GM18508 (cell line): Measurements from ENCODE around the gene MAML1.
"Not testable (repeated sequence)": the region's sequence is repeated elsewhere in the genome, so short reads cannot be mapped to it uniquely, and the experiment has no call there.

Source experiments
- ATAC-seq: cut with Tn5 transposase; IDR thresholded peaks from one replicate; pipeline ENCODE4 v1.9.1; 2021; ENCODE audit warnings: moderate number of reproducible peaks; ENCODE audit not compliant: insufficient read depth, unreplicated experiment

MAML1 gene, protein sequence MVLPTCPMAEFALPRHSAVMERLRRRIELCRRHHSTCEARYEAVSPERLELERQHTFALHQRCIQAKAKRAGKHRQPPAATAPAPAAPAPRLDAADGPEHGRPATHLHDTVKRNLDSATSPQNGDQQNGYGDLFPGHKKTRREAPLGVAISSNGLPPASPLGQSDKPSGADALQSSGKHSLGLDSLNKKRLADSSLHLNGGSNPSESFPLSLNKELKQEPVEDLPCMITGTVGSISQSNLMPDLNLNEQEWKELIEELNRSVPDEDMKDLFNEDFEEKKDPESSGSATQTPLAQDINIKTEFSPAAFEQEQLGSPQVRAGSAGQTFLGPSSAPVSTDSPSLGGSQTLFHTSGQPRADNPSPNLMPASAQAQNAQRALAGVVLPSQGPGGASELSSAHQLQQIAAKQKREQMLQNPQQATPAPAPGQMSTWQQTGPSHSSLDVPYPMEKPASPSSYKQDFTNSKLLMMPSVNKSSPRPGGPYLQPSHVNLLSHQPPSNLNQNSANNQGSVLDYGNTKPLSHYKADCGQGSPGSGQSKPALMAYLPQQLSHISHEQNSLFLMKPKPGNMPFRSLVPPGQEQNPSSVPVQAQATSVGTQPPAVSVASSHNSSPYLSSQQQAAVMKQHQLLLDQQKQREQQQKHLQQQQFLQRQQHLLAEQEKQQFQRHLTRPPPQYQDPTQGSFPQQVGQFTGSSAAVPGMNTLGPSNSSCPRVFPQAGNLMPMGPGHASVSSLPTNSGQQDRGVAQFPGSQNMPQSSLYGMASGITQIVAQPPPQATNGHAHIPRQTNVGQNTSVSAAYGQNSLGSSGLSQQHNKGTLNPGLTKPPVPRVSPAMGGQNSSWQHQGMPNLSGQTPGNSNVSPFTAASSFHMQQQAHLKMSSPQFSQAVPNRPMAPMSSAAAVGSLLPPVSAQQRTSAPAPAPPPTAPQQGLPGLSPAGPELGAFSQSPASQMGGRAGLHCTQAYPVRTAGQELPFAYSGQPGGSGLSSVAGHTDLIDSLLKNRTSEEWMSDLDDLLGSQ

DNA sequence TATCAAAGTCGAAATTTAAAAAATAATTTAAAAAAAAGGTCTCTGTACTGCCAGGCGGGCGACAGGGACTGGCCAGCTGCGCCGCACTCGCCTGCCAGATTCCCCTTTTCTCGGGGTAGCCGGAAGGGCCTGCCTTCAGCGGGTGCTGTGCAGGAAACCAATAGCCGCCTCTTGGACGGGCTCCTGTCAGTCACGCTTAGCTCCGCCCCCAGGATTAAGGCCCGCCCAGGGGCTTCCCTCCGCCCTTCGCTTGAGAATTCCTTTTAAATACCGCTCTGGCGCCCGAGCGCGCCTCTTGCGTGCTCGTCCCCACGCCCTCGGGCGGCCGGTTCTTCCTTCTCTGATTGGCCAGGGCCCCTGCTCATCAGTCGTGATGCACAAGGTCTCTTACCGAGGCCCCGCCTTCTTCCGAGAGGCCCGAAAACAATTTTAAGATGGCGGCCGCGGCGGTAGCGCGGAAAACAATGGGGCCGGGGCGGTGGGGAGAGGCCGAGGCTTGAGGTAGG is at the start of gene MAML1:
Gene MAML1, plus strand, starts transcription at position 411 of the 506 bp plus-strand sequence. CDS start 291 bp downstream, outside the sequence.
- peak; percentile 90 for ATAC-seq

DNA sequence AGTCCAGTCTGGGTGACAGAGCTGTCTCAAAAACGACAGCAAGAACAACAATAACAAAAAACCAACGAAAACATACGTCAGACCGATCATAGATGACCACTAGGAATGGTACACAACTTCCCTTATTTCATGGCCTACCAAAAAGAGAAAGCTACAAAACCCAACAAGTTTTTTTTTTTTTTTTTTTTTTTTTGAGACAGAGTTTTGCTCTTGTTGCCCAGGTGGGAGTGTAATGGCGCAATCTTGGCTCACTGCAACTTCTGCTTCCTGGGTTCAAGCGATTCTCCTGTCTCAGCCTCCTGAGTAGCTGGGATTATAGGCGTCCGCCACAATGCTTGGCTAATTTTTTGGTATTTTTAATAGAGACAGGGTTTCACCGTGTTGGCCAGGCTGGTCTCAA is 43.4 kb upstream of the MAML1 start:
- not testable (repeated sequence) for ATAC-seq

DNA sequence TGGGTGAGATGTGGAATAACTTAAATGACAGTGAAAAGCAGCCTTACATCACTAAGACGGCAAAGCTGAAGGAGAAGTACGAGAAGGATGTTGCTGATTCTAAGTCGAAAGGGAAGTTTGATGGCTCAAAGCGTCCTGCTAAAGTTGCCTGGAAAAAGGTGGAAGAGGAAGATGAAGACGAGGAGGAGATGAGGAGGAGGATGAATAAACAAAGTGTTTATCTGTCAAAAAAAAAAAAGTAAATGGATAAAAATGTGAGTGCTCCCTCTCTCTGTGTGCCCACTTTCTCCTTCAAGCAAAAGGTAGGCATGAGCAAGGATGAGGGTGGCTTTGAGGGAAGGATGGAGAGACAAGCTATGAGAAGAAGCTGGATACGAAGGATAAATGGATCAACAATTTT is 38.1 kb upstream of the MAML1 start:
- no peak for ATAC-seq

DNA sequence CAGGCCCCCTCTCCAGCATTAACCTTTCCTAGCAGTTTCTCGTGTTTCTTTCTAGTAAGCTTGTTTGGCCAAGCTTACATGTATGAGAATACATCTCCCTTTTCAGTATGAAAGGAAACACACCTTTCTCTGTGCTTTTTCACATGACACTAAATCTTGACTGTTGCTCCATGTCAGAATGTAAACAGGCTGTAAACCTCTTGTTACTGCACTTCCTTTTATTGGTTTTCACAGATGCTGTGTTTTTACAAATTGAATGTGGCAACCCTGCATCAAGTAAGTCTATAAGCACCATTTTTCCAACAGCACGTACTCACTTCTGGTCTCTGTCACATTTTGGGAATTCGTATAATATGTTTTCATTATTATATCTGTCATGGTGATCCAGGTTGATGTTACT is 36.0 kb upstream of the MAML1 start:
- ATAC-seq = no peak

DNA sequence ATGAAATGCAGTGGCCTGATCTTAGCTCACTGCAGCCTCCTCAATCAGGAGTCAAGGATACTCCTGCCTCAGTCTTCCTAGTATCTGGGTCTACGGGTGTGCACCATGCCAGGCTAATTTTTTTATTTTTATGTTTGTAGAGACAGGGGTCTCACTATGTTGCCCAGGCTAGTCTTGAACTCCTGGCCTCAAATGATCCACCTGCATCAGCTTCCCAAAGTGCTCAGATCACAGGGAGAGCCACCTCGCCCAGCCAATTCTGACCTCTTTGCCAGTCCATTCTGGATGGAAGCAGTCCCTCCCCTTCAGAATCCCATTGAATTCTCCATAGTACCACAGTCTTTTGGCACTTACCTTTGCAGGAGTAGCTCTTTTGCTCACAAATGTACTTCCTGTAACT is 35.5 kb upstream of the MAML1 start:
- no peak for ATAC-seq

DNA sequence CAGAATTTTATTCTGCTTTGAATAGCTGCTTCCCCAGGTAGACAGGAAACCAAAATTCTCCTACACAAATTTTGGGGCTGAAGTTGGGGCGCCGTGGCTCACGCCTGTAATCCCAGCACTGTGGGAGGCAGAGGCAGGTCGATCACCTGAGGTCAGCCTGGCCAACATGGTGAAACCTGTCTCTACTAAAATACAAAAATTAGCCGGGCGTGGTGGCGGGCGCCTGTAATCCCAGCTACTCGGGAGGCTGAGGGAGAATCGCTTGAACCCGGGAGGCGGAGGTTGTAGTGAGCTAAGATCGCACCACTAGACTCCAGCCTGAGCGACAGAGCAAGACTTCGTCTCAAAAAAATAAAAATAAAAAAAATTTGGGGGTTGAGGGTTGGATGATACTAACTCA is 35.1 kb upstream of the MAML1 start:
- not testable (repeated sequence) for ATAC-seq

DNA sequence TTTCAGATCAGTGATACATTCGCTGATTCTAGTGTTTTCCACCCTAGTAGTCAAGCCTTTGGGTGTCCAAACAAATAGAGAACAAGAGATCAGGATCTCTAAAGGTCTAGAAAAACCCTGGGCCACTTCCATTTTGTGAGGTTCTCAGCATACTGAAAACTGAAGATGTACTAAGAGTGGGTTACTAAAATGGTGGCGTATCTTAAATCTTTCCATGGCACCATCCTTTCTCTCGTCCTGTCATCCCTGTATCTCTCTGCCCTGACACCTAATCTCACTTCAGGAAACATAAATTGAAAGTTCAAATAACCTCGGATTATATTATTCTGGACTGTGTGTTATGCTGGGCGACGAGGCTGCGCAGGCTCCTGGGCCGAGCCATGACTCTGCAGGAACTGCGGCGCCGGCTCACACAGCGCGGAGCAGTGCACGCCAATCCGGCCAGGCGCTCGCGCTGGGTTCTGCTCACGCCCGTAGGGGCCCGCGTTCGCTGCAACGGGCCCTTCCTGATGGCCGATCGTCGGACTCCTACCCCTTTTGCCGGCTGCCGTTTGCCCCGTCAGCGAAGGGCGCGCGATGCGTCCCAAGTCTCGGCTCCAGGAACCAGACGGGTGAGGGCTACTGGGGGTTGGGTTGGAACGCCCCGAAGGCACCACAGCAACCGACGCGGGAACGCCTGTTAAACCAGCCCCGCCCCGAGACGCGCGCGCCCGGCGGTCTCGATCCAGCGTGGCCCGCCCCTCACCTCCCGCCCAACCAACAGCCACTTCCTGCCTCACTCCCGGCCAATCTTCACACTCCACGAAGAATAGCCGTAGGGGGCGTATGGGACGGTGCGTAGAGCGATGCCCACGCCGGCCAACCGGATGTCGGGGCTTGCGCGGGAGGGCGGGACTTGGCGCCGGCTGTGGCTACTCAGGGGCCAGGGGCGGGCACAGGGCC is 34.4 kb upstream of the MAML1 start:
- ATAC-seq = peak; percentile 78

DNA sequence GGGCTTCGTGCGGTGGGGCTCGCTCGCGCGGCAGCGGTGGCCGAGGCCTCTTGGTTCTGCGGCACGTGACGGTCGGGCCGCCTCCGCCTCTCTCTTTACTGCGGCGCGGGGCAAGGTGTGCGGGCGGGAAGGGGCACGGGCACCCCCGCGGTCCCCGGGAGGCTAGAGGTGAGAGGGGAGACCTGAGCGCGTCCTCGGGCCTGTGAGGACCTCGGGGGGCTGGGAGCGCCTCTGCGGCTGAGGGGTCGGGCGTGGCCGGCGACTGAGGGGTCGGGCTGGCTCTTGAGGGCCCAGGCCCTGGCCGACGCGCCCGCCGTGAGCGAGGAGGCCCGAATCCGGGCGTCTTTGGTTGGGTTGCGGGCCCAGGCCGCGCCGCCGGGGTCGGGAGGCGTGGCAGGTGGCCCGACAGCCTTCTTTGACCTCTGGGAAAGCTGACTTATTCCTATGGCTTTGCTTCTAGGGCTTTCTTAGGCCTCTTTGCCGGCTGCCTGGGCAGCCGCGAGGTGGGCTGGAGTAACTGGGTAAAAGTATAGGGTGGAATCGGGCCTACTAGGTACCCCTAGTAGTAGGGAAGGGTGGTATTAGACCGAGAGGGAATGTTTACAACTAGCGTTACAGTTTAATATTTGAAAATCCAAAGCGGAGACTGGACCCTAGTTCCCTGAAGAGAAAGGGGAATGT is 33.5 kb upstream of the MAML1 start, which contains the start of gene CANX:
Gene CANX, plus strand, starts transcription at position 33 of the 681 bp plus-strand sequence. CDS start 6,715 bp downstream, outside the sequence.
- no peak for ATAC-seq

DNA sequence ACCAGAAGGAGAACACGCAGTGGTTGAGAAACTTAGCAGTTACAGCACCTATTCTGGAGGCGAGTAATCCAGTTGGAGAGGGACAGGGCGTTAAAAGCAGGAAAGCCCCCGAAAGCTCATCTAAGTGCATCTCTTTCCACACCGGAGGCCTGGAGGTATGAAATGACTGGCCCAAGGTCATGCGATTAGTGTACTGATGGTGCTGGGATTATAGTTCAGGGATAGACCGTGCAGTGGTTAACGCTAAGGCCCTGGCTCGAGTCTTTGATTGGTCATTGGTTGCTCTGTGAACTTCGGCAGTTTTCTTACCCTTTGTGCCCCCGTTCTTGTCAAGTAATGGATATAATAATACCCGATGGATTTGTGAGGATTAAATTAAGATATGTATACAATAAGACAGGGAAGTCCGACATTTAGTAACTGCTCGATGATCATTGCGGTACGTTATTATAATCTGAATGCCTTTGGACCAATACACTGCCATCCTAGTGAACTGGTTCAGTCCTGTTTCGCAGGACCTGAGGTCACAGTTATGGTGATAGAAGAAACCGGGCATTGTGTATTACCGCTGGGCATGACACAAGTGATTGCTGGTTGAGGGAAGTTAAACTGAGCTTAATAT is 32.9 kb upstream of the MAML1 start:
- ATAC-seq = no peak

DNA sequence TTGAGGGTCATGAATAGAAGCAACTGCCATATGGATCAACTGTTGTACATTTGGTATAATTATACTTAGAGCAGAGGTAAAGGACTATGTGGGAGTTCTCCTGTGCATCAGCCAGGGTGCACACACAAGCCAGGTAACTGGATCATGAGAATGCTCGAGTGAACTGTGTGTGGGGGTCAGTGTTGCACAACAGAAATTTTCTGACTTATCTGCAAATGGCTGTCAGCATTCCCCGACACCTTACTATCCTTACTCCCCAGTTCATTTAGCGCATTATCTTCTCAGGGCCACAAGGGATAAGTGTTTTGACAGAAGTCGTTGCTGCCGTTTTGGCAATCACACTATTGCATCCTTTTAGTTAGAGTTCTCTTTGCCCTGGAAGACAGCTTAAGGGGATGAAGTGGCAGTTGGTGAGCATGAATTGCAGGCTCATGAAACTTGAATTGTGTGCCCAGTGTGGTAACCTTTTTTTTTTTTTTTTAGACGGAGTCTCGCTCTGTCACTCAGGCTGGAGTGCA is 32.2 kb upstream of the MAML1 start:
- no peak for ATAC-seq

DNA sequence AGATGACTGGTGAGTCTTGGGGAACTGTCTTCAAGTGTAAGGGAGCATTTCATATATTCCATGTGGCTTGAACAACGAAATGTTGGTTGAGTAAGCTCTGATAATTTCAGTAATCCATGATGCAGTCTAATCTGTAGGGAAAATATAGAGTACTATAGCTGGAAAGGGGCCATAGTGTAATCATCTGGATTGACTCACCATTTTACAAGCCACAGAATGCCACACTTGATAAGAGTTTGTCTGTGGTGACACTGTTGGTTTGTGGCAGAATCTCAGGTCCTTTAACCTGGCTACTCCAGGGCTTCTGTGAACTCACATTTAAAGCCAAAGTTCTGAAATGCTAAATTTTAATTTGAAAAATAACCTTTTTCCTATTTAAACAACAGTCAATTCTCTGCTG is 16.3 kb upstream of the MAML1 start:
- ATAC-seq = no peak

DNA sequence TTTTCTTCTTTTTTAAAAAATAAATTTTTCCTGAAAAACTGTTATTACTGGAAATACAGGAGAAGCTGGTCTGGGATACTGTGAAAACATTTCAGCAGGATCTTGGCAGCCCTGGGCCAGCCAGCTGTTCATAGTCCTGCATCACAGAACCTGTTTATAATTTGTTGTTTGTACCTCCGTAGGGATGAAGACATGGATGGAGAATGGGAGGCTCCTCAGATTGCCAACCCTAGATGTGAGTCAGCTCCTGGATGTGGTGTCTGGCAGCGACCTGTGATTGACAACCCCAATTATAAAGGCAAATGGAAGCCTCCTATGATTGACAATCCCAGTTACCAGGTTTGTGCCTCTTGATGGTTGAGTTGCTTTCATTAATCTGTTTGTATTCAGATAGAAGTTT is 12.4 kb upstream of the MAML1 start:
- no peak for ATAC-seq

DNA sequence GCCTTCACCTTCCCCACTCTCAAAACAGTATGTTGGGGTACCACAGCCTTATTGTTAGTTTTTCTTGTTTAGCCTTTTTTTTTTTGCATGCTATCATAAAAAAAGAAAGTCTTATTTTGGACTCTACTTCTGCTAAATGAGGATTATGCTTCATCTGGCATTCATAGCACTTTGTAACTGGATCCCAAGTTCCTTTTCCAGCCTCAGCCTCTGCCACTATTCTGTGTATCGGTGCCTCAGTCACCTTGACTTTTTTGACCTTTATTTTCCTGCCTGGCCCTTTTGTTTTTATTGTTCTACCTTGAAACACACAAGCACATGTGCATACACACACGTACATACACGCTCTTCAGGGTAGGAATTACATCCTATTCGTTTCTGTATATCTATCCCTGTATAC is 8.5 kb upstream of the MAML1 start:
- no peak for ATAC-seq

DNA sequence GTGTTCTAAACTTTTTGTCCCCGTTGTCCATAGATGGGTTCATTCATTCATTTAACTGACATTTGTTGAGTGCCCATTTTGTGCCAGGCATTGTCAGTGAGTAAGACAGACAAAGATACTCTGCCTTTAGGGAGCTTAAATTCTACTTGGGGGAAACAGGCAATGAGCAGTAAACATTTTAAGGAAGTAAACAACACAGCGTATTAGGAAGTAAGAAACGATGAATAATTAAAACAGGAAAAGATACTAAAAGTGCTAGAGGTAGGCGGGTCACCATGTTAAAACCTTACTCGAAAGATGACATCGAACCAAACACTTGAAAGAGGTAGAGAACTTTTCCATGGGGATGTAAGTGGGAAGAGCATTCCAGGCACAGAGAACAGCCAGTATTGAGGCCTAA is 5.5 kb upstream of the MAML1 start:
- no peak for ATAC-seq

DNA sequence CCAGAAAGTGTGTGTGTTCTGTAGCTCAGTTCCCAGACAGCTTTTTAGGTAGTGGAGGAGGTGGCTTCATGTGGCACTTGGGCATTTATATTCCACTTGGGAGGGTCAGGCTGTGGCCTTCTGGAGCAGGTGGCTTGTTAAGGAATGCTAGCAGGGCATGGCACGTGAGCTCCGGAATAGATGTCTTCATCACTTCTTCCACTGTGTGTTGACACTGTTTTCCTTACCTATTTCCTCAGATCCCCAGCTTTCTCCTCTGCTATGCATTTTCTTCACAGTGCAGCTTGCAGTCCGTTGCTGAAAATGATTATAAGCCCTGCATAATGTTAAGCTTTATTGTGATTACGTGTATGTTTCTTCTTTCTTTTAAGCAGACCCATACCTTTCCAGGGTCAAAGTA is 3.3 kb upstream of the MAML1 start:
- no peak for ATAC-seq

DNA sequence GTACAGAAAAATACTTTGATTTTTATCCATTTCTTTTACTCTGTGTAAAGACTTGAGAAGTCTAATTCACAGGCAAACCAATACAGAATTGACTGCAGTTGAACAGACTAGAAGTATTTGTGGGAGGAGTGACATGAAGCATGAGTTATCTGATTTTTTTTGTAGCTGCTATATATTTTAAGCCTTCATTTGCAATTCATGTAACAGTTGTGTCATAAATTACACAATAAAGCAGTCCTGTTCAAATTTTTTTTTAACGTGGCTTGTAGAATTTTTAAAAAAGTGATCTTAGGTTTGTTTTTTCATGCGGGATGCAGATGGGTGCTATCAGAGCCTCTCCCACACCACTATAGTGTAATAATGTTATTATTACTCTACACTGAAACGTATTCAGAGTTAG is 2.9 kb upstream of the MAML1 start:
- no peak for ATAC-seq

DNA sequence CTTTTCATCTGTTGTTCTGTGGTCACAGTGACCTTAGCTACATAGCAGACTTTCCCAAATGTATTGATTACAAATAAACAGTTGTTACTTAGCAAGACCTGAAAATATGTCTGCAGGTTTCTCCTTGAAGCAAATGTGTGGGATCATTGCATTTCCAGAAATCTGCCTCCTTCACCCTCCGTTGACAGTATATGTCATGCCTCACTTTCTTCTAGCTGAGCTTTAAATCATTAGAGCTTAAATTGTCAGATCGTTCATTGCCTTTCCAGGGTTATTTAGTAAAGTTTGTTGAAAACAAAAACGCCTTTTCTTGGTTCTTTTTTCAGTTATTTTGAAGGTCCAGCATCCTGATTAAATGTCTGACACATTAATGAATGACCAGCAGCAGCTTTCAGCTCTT is 2.3 kb upstream of the MAML1 start:
- ATAC-seq = no peak

DNA sequence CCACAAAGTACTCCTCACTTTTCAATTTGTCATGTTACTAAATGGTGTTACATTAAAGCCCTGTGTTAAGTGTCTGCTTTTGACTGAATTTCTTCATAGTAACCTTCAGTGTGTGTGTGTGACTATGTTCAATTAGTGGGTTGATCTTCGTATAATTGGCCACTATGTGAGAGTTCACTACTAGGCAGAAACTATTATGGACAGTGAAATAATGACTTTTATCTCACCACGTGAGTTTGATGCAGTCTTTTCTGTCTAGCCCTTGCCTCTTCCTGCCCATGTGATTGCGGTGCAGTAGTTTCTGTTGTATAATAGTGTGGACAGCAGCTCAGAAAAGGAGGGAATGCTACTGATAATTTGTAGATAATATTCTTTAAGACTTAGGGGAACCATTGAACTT is 1.8 kb upstream of the MAML1 start:
- ATAC-seq = no peak
